GM21390 (cell line): ENCODE results near the gene FFAR2.
"Not testable (repeated sequence)": the region's sequence is repeated elsewhere in the genome, so short reads cannot be mapped to it uniquely, and the experiment has no call there.

Source experiments
- ATAC-seq: cut with Tn5 transposase; IDR thresholded peaks from one replicate; pipeline ENCODE4 v1.9.1; 2021; ENCODE audit not compliant: unreplicated experiment

The FFAR2 gene

DNA sequence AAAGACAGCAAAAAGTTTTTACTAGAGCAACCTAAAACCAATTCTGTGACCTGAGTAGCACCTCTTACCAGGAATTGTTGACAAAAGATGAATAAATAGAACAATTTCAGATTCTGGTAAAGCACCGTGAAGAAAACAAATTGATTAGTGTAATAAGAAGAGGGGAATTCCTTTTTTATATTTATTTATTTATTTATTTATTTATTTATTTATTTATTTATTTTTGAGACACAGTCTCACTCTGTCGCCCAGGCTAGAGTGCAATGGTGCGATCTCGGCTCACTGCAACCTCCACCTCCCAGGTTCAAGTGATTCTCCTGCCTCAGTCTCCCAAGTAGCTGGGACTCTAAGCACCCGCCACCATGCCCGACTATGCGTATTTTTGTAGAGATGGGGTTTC is 24.7 kb upstream of the FFAR2 start:
- ATAC-seq: not testable (repeated sequence)

DNA sequence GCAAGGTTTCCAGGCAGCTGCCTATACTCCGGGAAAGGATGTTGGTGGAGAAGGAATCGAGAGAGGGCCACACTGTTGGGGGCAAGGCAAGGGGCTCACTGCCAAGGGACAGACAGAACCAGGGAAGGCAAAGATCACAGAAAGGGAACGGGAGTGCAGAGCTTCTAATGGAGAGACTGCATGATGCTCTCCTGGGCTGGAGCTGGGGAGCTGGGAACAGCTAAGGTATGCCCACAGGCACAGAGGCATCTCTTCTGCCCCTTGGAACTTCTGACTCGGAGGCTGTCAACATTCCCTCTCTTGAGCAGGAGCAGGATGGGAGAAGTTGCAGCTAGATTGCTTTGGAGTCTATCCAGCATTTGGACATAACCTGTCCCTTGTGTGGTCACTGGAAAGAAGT is 22.4 kb upstream of the FFAR2 start:
- no peak for ATAC-seq

DNA sequence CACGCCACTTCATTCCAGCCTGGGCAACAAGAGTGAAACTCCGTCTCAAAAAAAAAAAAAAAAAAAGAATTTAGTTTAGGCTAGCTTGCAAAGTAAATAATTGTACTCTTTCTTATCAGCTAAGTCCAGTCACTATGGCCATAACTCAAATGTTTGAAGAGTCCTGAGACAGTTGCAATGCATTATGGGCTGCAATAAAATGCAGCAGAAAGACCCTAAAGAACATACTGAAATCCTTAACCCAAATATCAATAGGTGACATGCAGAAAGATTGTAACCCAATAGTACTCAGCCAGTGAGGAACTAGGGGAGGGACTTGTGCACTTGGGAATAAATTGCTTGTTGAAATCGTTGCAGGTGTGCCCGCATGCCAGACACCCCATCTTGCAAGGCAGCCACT is 20.9 kb upstream of the FFAR2 start:
- no peak for ATAC-seq

DNA sequence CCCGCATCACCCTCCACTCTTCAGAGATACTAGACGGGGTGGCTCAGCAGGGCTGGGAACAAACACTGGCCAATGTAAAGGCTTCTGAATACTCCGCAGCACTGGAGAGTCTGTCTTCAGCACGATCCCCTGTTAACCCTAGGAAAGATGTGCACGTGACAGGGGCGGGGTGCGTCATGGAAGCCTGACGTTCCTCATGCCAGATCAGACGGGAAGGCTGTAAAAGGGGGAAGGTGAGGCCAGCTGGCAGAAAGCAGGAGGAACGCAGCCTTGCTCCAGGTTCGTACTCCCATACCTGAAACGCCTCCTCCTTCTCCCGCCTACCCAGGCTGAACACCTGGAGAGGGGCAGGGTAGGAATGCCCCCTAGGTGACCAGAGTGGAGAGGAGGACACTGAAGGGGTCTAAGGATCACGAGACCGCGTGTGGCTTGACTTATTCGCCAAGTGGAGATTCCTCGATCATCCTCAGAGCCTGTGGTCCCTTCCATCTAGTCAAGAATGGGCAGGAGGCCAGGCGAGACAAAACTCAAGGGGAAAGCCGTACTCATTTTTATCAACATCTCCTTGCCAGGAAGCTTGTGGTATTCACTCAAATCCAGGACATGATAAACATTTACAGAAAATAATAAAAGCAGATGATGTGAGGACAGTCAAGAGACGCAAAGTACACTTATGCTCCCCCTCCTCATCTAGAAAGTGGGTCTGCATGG is 18.2 kb upstream of the FFAR2 start:
- no peak for ATAC-seq

DNA sequence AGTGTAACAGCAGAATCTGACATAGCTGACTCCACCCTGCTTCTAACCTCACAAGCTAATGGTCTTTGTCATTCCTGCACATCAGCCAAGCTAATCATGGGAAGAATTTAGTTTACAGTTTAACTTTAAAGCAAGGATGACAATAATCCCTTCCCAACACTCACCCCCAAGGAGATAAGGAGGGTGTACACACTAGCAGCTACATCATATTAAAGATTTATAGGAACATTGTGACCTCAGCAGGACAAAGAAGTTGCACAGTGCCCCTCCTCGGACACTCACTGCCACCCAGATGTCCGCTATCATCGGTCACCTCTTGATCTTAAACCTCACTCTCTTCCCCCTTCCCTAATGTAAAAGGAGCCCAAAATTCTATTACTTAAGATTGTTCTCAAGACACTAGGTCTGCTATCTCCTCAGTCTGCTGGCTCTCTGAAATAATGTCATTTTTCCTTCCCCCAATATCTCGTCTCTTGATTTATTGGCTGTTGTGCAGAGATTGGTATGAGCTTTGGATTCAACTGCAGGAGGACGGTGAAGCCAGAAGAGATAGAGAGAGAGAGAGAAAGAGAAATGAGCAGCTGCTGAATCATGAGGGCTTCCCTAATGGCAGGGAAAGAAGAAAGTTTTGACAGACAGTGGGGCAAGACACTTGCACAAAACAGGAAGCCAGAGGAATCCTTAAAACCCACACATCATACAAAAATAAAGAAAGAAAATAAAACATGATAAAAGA is 17.5 kb upstream of the FFAR2 start:
- ATAC-seq: no peak

DNA sequence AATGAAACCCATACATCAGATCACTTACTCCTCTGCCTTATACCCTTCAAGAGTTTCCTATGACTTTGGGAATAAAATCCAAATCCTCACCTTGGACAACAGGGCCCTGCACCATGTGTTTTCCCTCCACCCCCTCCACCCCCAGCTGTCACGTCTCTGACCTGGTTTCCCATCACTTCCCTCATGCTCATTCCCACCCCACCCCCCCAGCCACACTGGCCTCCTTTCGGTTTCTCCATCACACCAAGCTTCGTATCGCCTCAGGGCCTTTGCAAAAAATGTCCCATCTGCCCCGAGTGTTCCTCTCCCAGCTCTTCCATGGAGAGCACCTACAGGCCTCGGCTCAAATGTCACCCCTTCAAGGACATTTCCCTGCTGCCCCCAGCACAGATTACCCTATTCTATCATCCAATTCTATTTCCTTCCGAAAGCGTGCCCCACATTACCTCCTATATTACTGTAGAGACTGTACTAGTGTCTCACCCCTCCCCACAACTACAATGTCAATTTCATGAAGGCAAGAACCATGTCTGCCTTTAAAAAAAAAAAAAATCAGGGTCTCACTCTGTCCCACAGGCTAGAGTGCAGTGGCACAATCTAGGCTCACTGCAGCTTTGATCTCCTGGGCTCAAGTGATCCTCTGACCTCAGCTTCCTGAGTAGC is 16.8 kb upstream of the FFAR2 start:
- no peak for ATAC-seq

DNA sequence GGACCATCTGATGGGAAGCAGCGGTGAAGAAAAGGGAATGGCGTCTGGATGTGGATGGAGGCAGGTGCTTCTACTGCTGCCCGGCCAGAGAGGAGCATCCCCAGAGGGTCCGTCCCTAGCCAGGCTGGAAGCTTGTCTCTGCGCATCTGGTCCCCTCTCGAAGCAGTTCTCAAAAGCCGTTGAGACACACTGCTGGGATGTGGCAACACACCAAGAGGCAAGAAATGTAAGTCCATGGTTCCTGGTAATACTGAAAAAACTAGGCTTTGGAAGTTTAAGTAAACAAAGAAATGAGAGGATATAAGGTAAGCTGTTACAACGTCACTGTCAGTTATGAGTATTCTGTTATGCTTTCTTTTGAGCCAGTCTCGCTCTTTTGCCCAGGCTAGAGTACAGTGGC is 15.1 kb upstream of the FFAR2 start:
- no peak for ATAC-seq

DNA sequence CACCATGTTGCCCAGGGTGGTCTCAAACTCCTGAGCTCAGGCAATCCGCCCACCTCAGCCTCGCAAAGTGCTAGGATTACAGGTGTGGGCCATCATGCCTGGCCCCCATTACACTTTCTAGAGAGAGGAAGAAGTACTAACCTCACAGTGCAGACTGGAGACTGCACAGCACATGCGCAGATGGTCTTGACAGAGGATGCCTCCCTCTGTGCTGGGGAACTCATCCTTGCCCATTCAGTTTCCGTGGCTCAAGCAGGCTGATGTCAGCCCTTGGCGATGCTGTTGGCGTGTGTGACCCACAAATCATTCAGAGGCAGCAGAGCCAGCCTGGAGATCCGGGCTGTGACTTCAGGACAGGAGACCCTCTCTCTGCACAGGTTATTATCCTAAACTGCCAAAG is 14.6 kb upstream of the FFAR2 start:
- no peak for ATAC-seq

DNA sequence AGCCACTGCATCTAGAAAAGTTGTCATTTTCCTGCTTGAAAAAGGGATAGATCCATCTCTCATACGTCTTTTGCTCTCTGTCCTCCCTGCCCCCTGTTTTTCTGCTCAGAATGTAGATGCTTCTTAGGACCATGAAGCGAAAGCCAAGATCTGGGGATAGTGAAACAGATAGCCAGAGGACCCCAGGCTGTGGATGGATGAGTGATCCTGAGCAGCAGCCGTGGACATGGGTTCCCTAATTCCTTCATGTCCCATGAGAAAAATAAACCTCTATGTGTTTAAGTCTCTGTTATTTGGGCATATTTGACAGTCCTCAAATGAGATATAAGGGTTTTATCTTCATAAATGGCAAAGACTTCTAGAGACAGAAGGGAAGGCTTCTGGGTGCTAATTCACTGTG is 12.2 kb upstream of the FFAR2 start:
- no peak for ATAC-seq

DNA sequence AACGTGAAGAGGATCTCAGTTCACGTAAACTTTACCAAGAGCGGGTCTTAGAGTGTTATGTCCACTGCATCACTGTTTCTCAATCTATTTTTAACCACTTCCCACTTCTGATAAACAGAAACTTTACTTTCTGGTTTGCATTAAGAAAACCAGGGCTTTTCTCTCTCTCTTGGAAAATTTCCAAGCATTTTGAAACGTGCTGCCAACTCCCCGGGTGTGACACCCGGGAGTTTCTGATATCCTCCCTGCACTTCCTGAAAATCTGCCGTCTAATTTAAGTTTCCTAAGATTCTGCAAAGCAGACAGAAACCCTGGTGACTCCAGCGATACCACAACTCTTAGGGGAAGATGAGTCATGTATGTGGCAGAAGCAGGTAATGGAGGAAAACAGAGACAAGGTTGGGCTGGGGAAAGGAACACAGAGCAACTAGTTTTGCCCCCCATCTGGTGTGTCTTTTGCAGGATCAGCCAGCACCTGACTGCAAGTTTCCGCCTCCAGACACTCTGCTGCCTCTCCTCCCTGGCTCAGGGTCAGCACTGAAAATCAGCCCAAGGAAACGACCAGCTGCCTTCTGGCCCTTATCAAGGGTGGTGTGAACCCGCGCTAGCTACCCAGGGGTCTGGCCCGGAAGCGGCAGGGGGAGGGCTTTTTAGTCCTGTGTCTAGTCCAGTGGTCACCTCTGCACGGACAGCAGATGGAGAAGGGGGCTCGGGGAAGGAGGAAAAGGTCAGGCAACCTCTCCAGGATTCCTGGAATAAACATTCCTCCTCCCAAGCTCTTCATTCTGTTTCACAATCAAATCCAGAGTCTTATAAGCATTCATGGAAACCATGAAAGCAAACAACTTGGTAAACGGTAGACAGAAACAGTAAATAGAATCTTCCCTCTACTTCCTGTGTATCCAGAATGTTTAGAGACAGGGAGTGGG is 11.3 kb upstream of the FFAR2 start:
- no peak for ATAC-seq

DNA sequence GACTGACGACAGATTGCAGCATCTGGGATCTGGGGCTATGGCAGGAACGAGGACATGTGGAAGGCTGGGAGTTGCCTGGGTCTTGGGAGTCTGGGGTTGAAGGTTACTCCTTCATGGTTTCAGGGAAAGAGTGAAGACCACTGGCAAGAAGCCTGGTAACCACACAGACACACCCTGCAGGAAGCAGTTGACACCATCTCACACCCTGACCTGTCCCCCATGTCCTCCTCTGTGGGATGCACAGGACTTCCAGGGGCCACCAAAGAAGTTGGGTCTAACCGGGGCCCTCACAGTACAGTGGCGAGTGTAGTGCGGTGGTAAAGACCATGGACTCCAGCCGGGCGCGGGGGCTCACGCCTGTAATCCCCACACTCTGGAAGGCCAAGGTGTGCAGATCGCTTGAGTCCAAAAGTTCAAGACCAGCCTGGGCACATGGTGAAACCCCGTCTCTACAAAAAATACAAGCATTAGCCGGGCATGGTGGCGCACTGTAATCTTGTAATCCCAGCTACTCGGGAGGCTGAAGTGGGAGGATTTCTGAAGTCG is 10.6 kb upstream of the FFAR2 start:
- ATAC-seq: no peak

DNA sequence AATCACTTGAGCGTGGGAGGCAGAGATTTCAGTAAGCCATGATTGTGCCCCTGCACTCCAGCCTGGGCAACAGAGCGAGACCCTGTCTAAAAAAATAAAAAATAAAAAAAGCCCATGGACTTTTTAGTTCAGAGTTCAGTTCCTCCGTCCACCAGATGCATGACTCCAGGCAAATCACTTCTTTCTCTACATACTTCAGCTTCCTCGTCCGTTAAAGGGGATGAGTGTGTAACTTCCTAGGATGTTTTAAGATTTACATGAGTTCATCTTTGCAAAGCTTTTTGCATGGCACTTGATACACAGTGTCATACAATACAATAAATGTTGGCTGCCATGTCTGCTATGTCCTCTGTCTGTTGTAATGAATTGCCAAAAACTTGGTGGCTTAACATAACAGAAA is 10.0 kb upstream of the FFAR2 start:
- ATAC-seq: no peak

DNA sequence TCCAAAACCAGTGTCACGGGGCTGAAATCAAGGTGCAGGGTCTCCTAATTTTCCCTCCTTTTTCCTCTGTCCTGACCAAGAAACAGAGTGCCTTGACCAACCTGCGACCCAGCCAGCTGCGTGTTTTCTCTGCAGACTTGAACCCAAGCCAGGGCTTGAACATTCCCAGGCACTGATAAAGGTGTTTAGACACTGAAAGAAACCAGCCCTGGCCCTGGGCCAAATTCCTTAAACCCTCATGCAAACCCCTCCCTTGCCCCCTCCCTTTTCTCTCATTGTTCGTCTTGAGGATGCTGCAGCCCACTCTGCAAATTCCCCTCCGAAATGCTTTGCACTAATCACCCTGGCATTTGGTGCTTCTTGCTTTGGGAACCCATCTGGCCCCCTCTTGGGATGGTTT is 9.5 kb upstream of the FFAR2 start:
- no peak for ATAC-seq

DNA sequence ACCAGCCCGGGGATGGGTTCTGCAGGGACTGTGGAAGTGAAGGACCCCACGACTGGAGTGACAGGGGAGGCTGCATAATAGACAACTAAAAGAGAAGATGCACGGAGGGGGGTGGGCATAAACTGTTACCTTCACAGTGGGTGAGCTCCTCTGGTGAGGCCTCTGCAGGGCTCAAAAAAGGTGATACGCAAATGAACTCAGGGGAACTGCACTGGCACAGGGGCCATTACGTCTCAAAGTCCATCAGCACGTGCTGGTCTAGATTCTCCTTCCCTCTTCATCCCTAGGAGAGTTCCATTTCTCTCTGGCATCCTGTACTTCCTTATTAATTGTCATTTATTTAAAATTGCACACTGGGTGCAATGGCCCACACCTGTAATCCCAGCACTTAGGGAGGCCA is 8.1 kb upstream of the FFAR2 start:
- ATAC-seq: no peak

DNA sequence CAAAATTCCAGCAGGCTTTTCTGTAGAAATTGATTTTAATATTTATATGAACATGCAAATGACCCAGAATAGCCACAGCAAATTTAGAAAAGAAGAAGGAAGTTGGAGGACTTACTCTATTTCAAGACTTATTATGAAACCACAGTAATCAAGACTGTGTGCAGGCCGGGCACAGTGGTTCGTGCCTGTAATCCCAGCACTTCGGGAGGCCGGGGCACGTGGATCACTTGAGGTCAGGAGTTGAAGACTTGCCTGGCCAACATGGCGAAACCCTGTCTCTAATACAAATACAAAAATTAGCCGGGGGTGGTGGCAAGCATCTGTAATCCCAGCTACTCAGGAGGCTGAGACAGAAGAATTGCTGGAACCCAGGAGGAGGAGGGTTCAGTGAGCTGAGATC is 6.0 kb upstream of the FFAR2 start:
- no peak for ATAC-seq

DNA sequence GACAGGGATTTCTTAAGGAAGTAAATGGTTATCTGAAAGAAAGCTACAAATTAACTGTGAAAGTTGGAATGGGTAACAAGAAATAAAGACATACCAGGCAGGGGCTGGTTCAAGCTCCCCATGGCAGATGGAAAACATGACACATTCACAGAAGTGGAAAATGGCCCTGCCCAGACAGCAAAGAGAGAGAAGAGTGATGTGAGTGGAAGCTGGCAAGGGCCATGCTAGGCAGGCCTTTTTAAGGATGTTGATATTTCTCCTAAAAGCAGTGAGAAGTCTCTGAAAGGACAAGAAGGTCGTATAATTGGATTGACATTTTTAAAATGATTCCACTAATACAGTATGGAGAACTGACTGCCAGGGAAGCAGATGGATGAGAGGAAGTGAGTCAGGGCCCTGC is 3.3 kb upstream of the FFAR2 start:
- ATAC-seq: no peak

DNA sequence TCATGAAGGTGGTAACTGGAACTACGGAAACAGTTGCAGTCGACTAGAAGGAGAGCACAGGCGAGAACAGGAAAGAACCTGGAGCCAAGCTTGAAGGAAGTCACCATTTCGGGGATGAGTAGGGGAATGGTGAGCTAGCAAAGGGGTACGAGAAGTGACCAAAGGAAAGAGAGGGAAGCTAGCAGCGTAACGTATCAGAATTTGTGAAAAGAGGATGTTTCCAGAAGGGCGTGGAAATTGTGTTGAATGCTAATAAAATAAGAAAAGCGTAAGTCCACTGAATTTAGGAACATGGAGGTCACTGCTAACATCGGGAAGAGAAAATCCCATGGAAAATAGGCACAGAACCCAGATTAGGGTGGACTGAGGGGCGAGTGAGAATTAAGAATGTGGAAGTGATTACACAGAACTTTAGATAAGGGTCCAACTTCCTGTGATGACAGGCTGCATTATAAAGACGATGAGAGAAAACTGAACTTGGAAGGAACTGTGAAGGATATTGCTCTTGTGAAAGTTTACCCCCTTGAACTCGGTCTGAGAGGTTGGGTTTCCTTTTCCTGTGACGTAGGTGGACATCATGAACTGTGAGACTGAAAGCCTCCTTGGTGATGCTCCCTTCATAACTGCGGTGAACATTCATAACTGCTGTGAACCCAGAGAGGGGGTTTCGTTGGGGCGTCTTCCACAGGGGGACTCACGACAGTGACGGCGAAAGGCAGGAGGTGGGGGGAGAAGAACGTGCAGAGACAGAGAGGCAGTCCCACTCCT is 2.0 kb upstream of the FFAR2 start:
- no peak for ATAC-seq

DNA sequence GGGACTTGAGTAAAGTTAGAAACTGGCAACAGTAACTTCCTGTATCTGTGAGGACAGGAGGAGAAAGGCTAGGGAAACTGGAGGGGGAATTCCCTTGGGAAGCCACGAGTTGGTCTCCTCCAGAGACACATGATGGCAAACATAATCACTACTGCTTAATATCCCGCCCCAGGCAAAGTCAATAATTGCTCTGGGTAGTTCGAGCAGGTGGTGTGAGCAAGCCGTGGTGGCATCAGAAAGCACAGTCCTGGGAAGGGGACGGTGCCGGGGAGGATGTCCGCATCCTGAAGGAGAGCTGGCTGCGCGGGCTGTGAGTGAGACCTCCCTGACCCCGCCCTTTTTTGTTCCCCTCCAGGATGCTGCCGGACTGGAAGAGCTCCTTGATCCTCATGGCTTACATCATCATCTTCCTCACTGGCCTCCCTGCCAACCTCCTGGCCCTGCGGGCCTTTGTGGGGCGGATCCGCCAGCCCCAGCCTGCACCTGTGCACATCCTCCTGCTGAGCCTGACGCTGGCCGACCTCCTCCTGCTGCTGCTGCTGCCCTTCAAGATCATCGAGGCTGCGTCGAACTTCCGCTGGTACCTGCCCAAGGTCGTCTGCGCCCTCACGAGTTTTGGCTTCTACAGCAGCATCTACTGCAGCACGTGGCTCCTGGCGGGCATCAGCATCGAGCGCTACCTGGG is 1.4 kb downstream of the FFAR2 start:
- ATAC-seq: no peak

DNA sequence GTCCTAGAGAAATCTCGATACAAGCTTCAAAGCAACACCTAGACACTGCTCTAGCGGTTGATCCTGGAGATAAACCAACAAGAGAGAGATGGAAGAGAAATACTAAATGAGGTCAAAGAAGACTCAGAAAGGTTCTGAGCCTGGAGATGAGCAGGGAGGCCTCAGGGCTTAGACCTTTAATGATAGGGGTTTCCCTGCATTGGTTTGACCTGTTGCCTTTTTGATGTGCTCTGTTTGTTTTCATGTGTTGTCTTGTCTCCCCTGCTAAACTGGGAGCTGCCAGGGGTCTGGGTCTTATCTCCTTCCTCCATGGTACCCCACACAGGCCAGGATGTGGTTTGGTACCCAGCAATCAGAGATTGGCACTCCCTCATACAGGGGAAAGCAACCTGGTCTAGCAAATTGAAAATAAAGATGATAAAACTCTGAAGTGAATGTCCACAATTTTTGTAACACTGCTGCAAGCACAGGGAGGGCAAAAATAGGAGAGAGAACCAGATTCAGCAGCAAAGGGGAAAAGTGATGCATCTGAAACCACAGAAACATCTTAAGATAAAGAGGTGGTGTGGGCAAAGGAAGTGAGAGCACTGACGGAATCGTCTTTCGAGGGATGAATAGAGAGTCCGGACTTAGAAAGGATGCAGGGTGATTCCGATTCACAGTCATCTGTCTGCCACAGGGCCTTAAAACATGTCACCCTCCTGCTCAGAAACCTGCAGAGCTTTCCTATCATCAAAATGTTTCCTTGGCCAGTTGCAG is 3.5 kb downstream of the FFAR2 start:
- no peak for ATAC-seq
